OCI-LY1 (cell line): ENCODE measurements around the gene FHIP1B.

Experiments
- CTCF ChIP-seq: fragments of 200-600 bp; sonication (generic), shearing (Covaris generic); IDR thresholded peaks from 2 replicates; pipeline ENCODE4 v1.5.1; 2017; ENCODE audit warnings: mild to moderate bottlenecking, antibody characterized with exemption, low read length, moderate library complexity, mixed read lengths
- EZH2 ChIP-seq: fragments of 200-600 bp; sonication (generic), shearing (Covaris generic); IDR thresholded peaks from 2 replicates; pipeline ENCODE4 v1.8.0; 2017; ENCODE audit warnings: borderline replicate concordance, mixed run types, mild to moderate bottlenecking, antibody characterized with exemption, low read length, moderate library complexity, mixed read lengths

- TF ChIP-seq CTCF, result no peak
- TF ChIP-seq EZH2, result no peak
Observed at GRCh38 chr11:6191742-6192141, 42.7 kb downstream of the FHIP1B start.
